22Rv1 (cell line): ENCODE measurements around the gene TEDC1.

Experiments used
- ZFX ChIP-seq: fragments of 450-650 bp; IDR thresholded peaks from 2 replicates; pipeline ENCODE4 v1.6.1; 2017; ENCODE audit warnings: antibody characterized with exemption, borderline replicate concordance
- TF ChIP-seq, protein P1 (sequence below): fragments of 450-650 bp; IDR thresholded peaks from 2 replicates; pipeline ENCODE4 v1.5.1; 2017; ENCODE audit warnings: mild to moderate bottlenecking

DNA sequence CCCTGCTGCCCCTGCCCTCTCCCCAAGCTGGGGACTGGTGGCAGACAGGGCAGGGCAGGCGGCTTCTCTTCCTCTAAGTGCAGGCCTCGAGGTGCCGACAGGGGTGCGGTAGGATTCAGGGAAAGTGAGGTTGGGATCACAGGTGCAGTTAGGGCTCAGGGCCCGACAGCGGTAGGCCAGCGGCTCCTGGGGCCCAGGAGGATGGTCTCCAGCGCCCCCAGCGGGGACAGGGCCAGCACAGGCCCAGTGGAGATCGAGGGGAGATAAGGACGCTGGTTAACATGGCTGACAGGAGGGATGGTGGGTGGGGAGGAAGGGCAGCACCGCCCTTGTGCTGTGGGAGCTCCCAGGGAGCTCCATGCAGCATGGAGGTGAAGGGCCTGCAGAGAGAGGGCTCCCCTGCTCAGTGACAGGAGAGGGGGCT lies 5.3 kb upstream of the TEDC1 start:
- TF ChIP-seq, protein P1, sequence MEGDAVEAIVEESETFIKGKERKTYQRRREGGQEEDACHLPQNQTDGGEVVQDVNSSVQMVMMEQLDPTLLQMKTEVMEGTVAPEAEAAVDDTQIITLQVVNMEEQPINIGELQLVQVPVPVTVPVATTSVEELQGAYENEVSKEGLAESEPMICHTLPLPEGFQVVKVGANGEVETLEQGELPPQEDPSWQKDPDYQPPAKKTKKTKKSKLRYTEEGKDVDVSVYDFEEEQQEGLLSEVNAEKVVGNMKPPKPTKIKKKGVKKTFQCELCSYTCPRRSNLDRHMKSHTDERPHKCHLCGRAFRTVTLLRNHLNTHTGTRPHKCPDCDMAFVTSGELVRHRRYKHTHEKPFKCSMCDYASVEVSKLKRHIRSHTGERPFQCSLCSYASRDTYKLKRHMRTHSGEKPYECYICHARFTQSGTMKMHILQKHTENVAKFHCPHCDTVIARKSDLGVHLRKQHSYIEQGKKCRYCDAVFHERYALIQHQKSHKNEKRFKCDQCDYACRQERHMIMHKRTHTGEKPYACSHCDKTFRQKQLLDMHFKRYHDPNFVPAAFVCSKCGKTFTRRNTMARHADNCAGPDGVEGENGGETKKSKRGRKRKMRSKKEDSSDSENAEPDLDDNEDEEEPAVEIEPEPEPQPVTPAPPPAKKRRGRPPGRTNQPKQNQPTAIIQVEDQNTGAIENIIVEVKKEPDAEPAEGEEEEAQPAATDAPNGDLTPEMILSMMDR = peak; percentile 62
- TF ChIP-seq ZFX = no peak
